Ovary (tissue), 9 donors: Measurements from ENCODE around the gene KIAA1191. TPM values are rescaled to one million over a fixed set of nuclear protein-coding genes. Genes with fewer than 3 reads are reported as not detected.

ENCODE experiments used
- DNase-seq, 5 donors: peaks; one replicate each; pipeline ENCODE4 v3.0.0-alpha.2; 2019 to 2020
- H3K27ac ChIP-seq, 2 donors: fragments of 200-600 bp; one replicate each; pipeline versions ENCODE4 v1.5.1 to v1.8.0; 2019 to 2022
- H3K27me3 ChIP-seq: fragments of 200-600 bp; one replicate; pipeline ENCODE4 v1.8.0; 2022
- H3K36me3 ChIP-seq: fragments of 200-600 bp; sonication (generic); one replicate; pipeline ENCODE4 v1.5.1; 2019
- H3K4me1 ChIP-seq: one replicate; pipeline ENCODE4 v1.8.1; 2013; ENCODE audit warnings: mild to moderate bottlenecking, moderate library complexity; ENCODE audit not compliant: insufficient read depth
- H3K4me3 ChIP-seq: fragments of 200-600 bp; sonication (generic); one replicate; pipeline ENCODE4 v1.5.1; 2017
- H3K9me3 ChIP-seq, 2 donors: fragments of 200-600 bp in 1 of 2; sonication (generic) in 1 of 2; one replicate each; pipeline versions ENCODE4 v1.5.1 to v1.8.1; 2013 to 2019; ENCODE audit warnings: mild to moderate bottlenecking in 1 of 2, moderate library complexity in 1 of 2
- CTCF ChIP-seq, 3 donors: fragments of 450-650 bp in 2 of 3; fragments of 200-600 bp in 1 of 3; IDR thresholded peaks; one replicate each; pipeline versions ENCODE4 v1.5.1 to v1.8.0; 2016 to 2022; ENCODE audit warnings: antibody characterized with exemption in 3 of 3, mild to moderate bottlenecking in 1 of 3
- EP300 ChIP-seq: sonication (generic); formaldehyde crosslinking; IDR thresholded peaks from one replicate; pipeline ENCODE4 v1.6.1; 2017; ENCODE audit warnings: antibody characterized with exemption
- POLR2A ChIP-seq: fragments of 450-650 bp; IDR thresholded peaks from one replicate; pipeline ENCODE4 v1.6.1; 2017; ENCODE audit warnings: antibody characterized with exemption, mild to moderate bottlenecking, moderate library complexity
- WGBS, 3 donors: extraction: QIAGEN DNeasy Blood & Tissue Kit in 1 of 3; methylation state at CpG; one replicate each; pipeline versions ENCODE4 v1.1.5 to v1.1.7; 2013 to 2017; 5-methylcytosine and 5-hydroxymethylcytosine counted together
- intact Hi-C, 4 donors: fragments of 100-400 bp; cut with DNase I; formaldehyde crosslinking; loops; one replicate each; pipeline versions ENCODE4 v1.11.0 to v1.15.1; 2022 to 2023
- polyA plus RNA-seq, 2 donors: library from polyadenylated mRNA; stranded (reverse); fragments of 200-250 nt in 1 of 2; fragments of 350-450 nt in 1 of 2; fragmentation: Illumina TruSeq in 1 of 2; extraction: RNeasy Lipid Tissue Mini Kit (QIAGEN cat#74804) in 1 of 2; gene quantifications; one replicate each; pipeline ENCODE4 v1.2.3, GENCODE V29; 2013 to 2014
- total RNA-seq, 7 donors: library from RNA; depleted of rRNA in 2 of 7; stranded (reverse); fragments of >200 nt in 2 of 7; fragmentation: NEBNext Ultra II Directional in 3 of 7; extraction: Animal tissue kit (Norgen Biotek cat#: 25700) in 3 of 7; gene quantifications; one replicate each; pipeline versions ENCODE4 v1.1.0 to v1.2.4, GENCODE V29; 2016 to 2023
- donor health status: DM: no; HTN: no; CAD: no; lungs with moderate emphysema.
- donor health status: DM: no; HTN: no; CAD: no.
- donor health status: Bipolar disorder and iron deficiency.
- donor health status: DM: yes; HTN: yes; CAD: no.
- donor health status: DM: no; HTN: no; CAD: no.
- donor health status: DM: yes; HTN: yes; CAD: no.

The KIAA1191 gene
- total and polyA plus RNA-seq, 9 donors = 87.5 to 166 (median 116) TPM

DNA sequence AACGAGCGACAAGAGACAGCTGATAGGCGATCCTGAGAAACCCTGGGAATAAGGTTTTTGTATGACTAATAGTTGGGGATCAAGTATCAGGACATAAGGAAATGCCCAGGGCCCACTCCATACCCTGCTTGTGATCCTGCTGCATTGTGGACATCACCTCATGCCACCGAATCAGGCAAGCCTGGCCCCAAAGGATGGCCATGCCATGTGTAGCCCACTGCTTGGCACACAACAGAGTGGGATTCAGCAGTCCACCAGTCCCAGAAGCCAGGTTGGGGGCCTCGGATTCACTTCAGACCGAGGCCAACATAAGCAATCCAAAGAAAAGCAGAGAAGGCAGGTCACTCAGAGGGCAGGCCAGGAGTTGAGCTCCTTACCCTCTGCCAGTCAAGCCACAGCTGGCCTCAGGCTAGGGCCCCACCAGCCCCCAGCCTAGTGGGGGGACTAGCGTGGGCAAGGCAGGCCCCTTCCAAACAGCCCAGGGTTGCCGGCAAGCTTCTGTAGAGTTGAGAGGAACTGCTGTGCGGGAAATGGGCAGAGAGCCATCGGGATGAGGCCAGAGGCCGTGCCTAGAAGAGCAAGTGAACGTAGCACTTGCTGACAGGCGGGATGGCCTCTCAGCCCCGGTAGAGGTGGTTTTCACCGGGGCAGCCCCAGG, 21.8 kb upstream of the KIAA1191 start:
- 79 to 89% (median 80%) methylated on average over 15 of the region's 15 CpGs for WGBS, 3 donors
- intact Hi-C loops = no loop called here
- no peaks in the 10 kb centered on the region for H3K27me3 ChIP-seq
- no peak overlapping the region for H3K4me3 ChIP-seq
- no peak for TF ChIP-seq EP300
- no peak for TF ChIP-seq CTCF (IDR thresholded peaks at IDR 0.05)
- TF ChIP-seq POLR2A = no peak
- no peaks in the 10 kb centered on the region for H3K9me3 ChIP-seq
- no peak overlapping the region for H3K27ac ChIP-seq
- peaks cover 5% of the 10 kb centered on the region for H3K4me1 ChIP-seq
- DNase-seq = peak in 2 of 5 donors; percentile 8 to 33
- no peaks in the 10 kb centered on the region for H3K36me3 ChIP-seq

GRCh38 chr5:176382721-176383120, 21.2 kb upstream of the KIAA1191 start:
- intact Hi-C loops = no loop called here
- H3K36me3 ChIP-seq = no peaks in the 10 kb centered on the region
- H3K9me3 ChIP-seq = no peaks in the 10 kb centered on the region
- no peak overlapping the region for H3K27ac ChIP-seq
- DNase-seq = peak in 1 of 5 donors; percentile 6
- peaks cover 5% of the 10 kb centered on the region for H3K4me1 ChIP-seq
- H3K27me3 ChIP-seq = no peaks in the 10 kb centered on the region
- no peak for TF ChIP-seq CTCF (IDR thresholded peaks at IDR 0.05)
- TF ChIP-seq EP300 = no peak
- TF ChIP-seq POLR2A = no peak
- WGBS, 3 donors = 86 to 92% (median 90%) methylated on average over 3 of the region's 3 CpGs
- no peak overlapping the region for H3K4me3 ChIP-seq

- H3K9me3 ChIP-seq = no peaks in the 10 kb centered on the region
- no peak for TF ChIP-seq POLR2A
- no peak for TF ChIP-seq EP300
- TF ChIP-seq CTCF (IDR thresholded peaks at IDR 0.05) = no peak
- peak in 1 of 5 donors; percentile 6 for DNase-seq
- no peak overlapping the region for H3K4me3 ChIP-seq
- peaks cover under 1% of the 10 kb centered on the region for H3K4me1 ChIP-seq
- H3K27ac ChIP-seq = no peak overlapping the region
- no peaks in the 10 kb centered on the region for H3K27me3 ChIP-seq
- 87 to 91% (median 90%) methylated on average over 3 of the region's 3 CpGs for WGBS, 3 donors
- H3K36me3 ChIP-seq = no peaks in the 10 kb centered on the region
- intact Hi-C loops = no loop called here
Measured at GRCh38 chr5:176381979-176382378, 20.4 kb upstream of the KIAA1191 start.

DNA sequence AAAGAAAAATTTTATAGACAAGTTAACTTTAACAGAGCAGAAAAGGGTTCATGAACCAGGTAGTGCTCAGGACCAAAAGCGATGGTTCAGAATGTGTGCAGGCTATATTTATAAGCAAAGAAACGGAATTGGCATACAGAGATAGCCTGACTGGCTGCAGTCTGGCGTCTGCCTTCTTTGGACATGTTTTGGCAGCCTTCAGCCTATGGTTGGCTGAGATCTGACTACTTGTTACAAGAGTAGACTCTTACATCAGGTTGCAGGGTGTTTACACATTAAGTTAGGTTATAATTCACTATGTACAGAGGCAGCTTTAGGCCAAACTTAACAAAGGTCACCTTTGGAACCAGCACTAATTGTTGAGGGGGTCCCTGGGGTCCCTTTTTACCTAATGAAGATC, 19.9 kb upstream of the KIAA1191 start:
- intact Hi-C loops = no loop called here
- 69 to 79% (median 71%) methylated on average over 3 of the region's 3 CpGs for WGBS, 3 donors

More for the DNA sequence above, 19.9 kb upstream of the KIAA1191 start:
- H3K4me3 ChIP-seq = no peak overlapping the region
- H3K27ac ChIP-seq = no peak overlapping the region
- no peaks in the 10 kb centered on the region for H3K4me1 ChIP-seq
- no peak for DNase-seq
- TF ChIP-seq POLR2A (no peak), EP300 (no peak), CTCF (IDR thresholded peaks at IDR 0.05) (no peak)
- H3K36me3 ChIP-seq = no peaks in the 10 kb centered on the region
- H3K27me3 ChIP-seq = no peaks in the 10 kb centered on the region
- H3K9me3 ChIP-seq = no peaks in the 10 kb centered on the region
